Esophagus squamous epithelium (tissue), 5 donors: Measurements from ENCODE around the gene FAM163B. TPM values are rescaled to one million over a fixed set of nuclear protein-coding genes. Genes with fewer than 3 reads are reported as not detected.

ENCODE experiments used
- DNase-seq: peaks from one replicate; lab custom pipeline; 2025; lab: John Stamatoyannopoulos, UW
- H3K27ac ChIP-seq, 4 donors: fragments of 200-600 bp; sonication (generic); one replicate each; pipeline ENCODE4 v1.5.1; 2016 to 2019; ENCODE audit warnings: mild to moderate bottlenecking in 1 of 4
- H3K27me3 ChIP-seq, 4 donors: fragments of 200-600 bp; sonication (generic); 1 replicate in 3 of 4; 2 replicates in 1 of 4; pipeline versions ENCODE4 v1.5.1 to v1.6.0; 2017 to 2021; ENCODE audit warnings: antibody characterized with exemption in 1 of 4
- H3K36me3 ChIP-seq, 3 donors: fragments of 200-600 bp; sonication (generic); one replicate each; pipeline ENCODE4 v1.5.1; 2016 to 2019
- H3K4me1 ChIP-seq, 3 donors: fragments of 200-600 bp; sonication (generic); one replicate each; pipeline ENCODE4 v1.5.1; 2017 to 2019
- H3K4me3 ChIP-seq, 4 donors: fragments of 200-600 bp; sonication (generic); 1 replicate in 3 of 4; 2 replicates in 1 of 4; pipeline ENCODE4 v1.5.1; 2016 to 2019; ENCODE audit warnings: mild to moderate bottlenecking in 2 of 4, moderate library complexity in 1 of 4
- H3K9me3 ChIP-seq, 3 donors: fragments of 200-600 bp; sonication (generic); one replicate each; pipeline ENCODE4 v1.5.1; 2016 to 2019
- POLR2A ChIP-seq, 4 donors: fragments of 450-650 bp; IDR thresholded peaks; one replicate each; pipeline ENCODE4 v1.6.1; 2017; ENCODE audit warnings: antibody characterized with exemption in 4 of 4, mild to moderate bottlenecking in 4 of 4, moderate library complexity in 3 of 4
- WGBS, 2 donors: methylation state at CpG; one replicate each; pipeline ENCODE4 v1.1.5; 2018; 5-methylcytosine and 5-hydroxymethylcytosine counted together
- intact Hi-C: fragments of 100-400 bp; cut with DNase I; formaldehyde crosslinking; loops from one replicate; pipeline ENCODE4 v1.15.0; 2022
- total RNA-seq, 4 donors: library from RNA; depleted of rRNA; stranded (reverse); fragments of >200 nt; gene quantifications; one replicate each; pipeline ENCODE4 v1.1.0, GENCODE V29; 2016
- TF ChIP-seq, protein P1 (sequence below), 6 experiments: fragments of 450-650 bp in 4 of 6; fragments of 200-600 bp in 2 of 6; sonication (generic) in 2 of 6; IDR thresholded peaks; one replicate each; pipeline ENCODE4 v1.5.1; 2016 to 2019; ENCODE audit warnings: antibody characterized with exemption in 6 of 6, mild to moderate bottlenecking in 4 of 6, moderate library complexity in 4 of 6
- donor health status: DM: yes; HTN: yes; CAD: no.

The FAM163B gene
- total RNA-seq, 4 donors from 2014 or later, result not detected

DNA sequence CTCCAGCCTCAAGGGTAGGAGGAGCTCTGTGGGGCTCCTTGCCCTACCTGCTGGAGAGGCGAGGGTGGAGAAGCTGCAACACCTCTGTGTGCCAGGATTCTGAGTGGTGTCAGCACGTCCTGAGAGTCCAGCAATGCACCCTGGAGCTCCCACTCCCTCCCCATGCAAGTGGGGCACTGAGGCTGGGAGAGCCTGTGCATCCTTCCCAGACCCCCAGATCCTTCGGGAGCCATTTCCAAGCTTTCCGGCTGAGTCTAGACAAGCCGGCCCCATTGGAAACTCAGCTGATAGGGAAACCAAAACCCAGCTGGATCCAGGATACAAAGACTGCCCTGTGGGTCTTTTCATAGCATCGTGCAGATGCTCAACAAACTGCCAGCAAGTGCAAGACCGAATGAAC is 1.8 kb downstream of the FAM163B start:
- H3K27me3 ChIP-seq, result peaks cover 0 to 99% (median 3%) of the 10 kb centered on the region in 4 donors
- 18 to 54% methylated on average over 2 to 4 of the region's 7 CpGs for WGBS, 2 donors
- H3K36me3 ChIP-seq, result no peaks in the 10 kb centered on the region
- H3K4me1 ChIP-seq, result peaks cover 0 to 4% (median 4%) of the 10 kb centered on the region in 3 donors
- no peak overlapping the region for H3K4me3 ChIP-seq
- DNase-seq, result no peak
- no peak overlapping the region for H3K27ac ChIP-seq
- TF ChIP-seq, protein P1, sequence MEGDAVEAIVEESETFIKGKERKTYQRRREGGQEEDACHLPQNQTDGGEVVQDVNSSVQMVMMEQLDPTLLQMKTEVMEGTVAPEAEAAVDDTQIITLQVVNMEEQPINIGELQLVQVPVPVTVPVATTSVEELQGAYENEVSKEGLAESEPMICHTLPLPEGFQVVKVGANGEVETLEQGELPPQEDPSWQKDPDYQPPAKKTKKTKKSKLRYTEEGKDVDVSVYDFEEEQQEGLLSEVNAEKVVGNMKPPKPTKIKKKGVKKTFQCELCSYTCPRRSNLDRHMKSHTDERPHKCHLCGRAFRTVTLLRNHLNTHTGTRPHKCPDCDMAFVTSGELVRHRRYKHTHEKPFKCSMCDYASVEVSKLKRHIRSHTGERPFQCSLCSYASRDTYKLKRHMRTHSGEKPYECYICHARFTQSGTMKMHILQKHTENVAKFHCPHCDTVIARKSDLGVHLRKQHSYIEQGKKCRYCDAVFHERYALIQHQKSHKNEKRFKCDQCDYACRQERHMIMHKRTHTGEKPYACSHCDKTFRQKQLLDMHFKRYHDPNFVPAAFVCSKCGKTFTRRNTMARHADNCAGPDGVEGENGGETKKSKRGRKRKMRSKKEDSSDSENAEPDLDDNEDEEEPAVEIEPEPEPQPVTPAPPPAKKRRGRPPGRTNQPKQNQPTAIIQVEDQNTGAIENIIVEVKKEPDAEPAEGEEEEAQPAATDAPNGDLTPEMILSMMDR (IDR thresholded peaks at IDR 0.05), result no peak
- no peak for TF ChIP-seq POLR2A (IDR thresholded peaks at IDR 0.05)
- H3K9me3 ChIP-seq, result no peaks in the 10 kb centered on the region
- intact Hi-C loops, result no loop called here

DNA sequence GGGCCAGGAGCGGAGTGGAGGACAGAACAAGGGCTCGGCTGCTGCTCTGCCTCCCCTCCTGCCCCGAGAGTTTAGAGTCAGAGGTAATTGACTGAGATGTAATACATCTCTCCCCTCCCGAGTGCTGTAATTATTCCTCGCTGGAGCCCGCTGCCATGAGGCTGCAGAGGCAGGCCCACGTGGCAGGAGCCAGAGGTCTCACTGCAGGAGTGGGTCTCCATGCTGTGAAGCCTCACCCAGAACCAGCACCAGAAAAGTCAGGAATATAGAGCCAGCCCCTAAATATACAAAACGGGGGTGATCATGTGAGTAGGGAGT is 2.5 kb downstream of the FAM163B start:
- Histone ChIP-seq H3K4me3 (no peak overlapping the region), H3K27ac (no peak overlapping the region), H3K27me3 (peaks cover 0 to 99% (median 3%) of the 10 kb centered on the region in 4 donors), H3K9me3 (no peaks in the 10 kb centered on the region), H3K36me3 (no peaks in the 10 kb centered on the region), H3K4me1 (peaks cover 0 to 4% (median 4%) of the 10 kb centered on the region in 3 donors)
- no peak for DNase-seq
- TF ChIP-seq POLR2A (IDR thresholded peaks at IDR 0.05), result no peak
- TF ChIP-seq, protein P1 (IDR thresholded peaks at IDR 0.05), result no peak
- intact Hi-C loops, result no loop called here
- WGBS, 2 donors, result 44 to 49% methylated on average over 8 of the region's 8 CpGs

DNA sequence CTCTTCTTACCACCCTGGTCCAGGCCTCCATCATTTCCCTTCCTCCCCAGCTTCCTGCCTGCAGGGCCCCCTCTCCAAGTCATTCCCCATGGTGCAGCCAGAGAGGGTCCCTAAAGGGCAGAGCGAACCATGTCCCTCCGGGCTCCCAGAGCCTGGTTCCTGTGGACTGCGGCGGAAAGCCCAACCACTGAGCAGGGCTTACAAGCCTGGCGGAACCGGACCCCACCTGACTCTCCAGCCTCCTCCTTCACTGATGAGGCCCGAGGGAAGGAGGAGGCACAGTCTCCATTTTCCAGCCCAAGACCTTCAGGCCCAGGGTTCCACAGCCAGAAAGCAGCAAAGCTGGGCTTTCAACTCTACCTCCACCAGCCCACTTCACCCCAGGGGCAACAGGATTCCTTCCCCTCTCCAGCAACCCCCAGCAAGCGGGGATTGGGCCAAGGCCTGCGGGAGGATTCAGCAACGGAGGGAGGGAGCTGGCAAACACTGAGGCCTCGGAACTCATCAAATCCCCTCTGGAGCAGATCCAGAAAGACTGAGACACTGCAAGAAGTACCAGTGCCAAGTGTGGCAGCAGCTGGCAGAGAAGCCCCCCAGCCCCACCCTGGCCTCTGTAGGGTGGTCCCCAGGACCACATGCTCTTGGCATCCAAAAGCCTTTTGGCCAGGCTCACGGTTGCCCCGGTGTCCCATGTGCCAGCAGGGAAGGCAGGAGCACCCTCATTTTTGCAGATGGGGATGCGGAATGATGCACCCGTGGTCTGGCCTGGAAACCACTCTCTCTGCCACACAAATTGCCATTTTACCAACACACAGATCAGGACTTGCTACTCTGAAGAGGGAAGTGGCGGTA is 3.1 kb downstream of the FAM163B start:
- H3K36me3 ChIP-seq, result no peaks in the 10 kb centered on the region
- intact Hi-C loops, result no loop called here
- WGBS, 2 donors, result 42 to 46% methylated on average over 3 to 4 of the region's 16 CpGs
- peaks cover 0 to 4% (median 4%) of the 10 kb centered on the region in 3 donors for H3K4me1 ChIP-seq
- H3K27me3 ChIP-seq, result peaks cover 0 to 99% (median 3%) of the 10 kb centered on the region in 4 donors
- H3K9me3 ChIP-seq, result no peaks in the 10 kb centered on the region
- no peak overlapping the region for H3K4me3 ChIP-seq
- H3K27ac ChIP-seq, result no peak overlapping the region
- TF ChIP-seq, protein P1 (IDR thresholded peaks at IDR 0.05), result no peak
- TF ChIP-seq POLR2A (IDR thresholded peaks at IDR 0.05), result no peak
- no peak for DNase-seq

GRCh38 chr9:133605446-133605845 is 3.7 kb downstream of the FAM163B start:
- Histone ChIP-seq H3K27ac (no peak overlapping the region), H3K4me1 (peaks cover 0 to 4% (median 4%) of the 10 kb centered on the region in 3 donors), H3K36me3 (no peaks in the 10 kb centered on the region), H3K4me3 (no peak overlapping the region), H3K9me3 (no peaks in the 10 kb centered on the region), H3K27me3 (peaks cover 0 to 96% (median 3%) of the 10 kb centered on the region in 4 donors)
- no peak for DNase-seq
- TF ChIP-seq, protein P1 (IDR thresholded peaks at IDR 0.05), result no peak
- no peak for TF ChIP-seq POLR2A (IDR thresholded peaks at IDR 0.05)
- WGBS, 2 donors, result 44 to 68% methylated on average over 2 to 7 of the region's 17 CpGs
- intact Hi-C loops, result no loop called here

DNA sequence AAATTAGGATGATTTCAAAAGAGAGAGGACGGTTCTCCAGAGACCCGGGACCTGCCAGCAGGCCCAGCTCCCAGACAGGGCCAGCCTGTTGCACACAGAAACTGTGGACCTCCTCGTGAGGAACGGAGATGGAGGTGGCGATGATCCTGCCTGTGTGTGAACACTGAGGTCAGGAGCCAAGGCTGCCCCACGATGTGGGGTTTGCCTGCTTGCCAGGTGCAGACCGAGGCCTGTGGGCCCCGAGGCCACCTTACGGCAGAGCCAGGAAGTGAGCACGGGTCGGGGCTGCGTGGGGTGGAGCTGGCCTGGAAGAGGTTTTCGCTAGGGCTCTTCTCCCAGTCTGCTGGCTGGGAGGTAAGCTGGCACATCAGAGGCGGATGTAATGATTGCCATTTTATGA is 4.3 kb downstream of the FAM163B start:
- Histone ChIP-seq H3K4me3 (no peak overlapping the region), H3K36me3 (no peaks in the 10 kb centered on the region), H3K27me3 (peaks cover 0 to 90% (median 2%) of the 10 kb centered on the region in 4 donors), H3K9me3 (no peaks in the 10 kb centered on the region), H3K4me1 (peaks cover 0 to 4% (median 4%) of the 10 kb centered on the region in 3 donors), H3K27ac (no peak overlapping the region)
- no peak for DNase-seq
- intact Hi-C loops, result no loop called here
- WGBS, 2 donors, result 34 to 55% methylated on average over 5 to 7 of the region's 14 CpGs
- TF ChIP-seq, protein P1 (IDR thresholded peaks at IDR 0.05), result no peak
- TF ChIP-seq POLR2A (IDR thresholded peaks at IDR 0.05), result no peak
